Uterus (tissue), 2 donors: ENCODE measurements around the gene CCNO.

Source experiments
- POLR2A ChIP-seq, 2 donors: fragments of 450-650 bp; IDR thresholded peaks; one replicate each; pipeline ENCODE4 v1.6.1; 2016; ENCODE audit warnings: antibody characterized with exemption in 2 of 2, mild to moderate bottlenecking in 1 of 2, moderate library complexity in 1 of 2
- TF ChIP-seq, protein P1 (sequence below), 4 experiments: fragments of 200-600 bp in 2 of 4; fragments of 450-650 bp in 2 of 4; sonication (generic) in 2 of 4; IDR thresholded peaks; one replicate each; pipeline ENCODE4 v1.5.1; 2016 to 2019; ENCODE audit warnings: antibody characterized with exemption in 4 of 4, mild to moderate bottlenecking in 2 of 4, moderate library complexity in 1 of 4

DNA sequence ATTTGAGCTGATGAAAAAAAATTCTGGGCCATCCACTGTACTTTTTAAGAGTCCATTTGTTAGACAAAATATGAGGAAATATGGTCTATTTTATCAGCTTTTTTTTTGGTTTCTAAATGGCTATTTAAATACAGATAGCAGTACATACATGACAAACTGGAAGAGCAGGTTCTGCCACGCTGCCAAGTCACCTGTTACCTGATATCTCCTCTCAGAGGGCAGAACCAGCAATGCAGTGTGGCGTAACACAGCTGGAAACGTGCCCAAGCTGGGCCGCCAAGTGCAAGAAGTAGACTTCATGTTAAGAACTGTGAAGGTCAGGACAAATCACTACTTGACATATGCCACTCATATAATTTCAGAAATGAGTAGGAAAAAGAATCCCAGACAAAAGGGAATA, 14.4 kb downstream of the CCNO start:
- TF ChIP-seq, protein P1, sequence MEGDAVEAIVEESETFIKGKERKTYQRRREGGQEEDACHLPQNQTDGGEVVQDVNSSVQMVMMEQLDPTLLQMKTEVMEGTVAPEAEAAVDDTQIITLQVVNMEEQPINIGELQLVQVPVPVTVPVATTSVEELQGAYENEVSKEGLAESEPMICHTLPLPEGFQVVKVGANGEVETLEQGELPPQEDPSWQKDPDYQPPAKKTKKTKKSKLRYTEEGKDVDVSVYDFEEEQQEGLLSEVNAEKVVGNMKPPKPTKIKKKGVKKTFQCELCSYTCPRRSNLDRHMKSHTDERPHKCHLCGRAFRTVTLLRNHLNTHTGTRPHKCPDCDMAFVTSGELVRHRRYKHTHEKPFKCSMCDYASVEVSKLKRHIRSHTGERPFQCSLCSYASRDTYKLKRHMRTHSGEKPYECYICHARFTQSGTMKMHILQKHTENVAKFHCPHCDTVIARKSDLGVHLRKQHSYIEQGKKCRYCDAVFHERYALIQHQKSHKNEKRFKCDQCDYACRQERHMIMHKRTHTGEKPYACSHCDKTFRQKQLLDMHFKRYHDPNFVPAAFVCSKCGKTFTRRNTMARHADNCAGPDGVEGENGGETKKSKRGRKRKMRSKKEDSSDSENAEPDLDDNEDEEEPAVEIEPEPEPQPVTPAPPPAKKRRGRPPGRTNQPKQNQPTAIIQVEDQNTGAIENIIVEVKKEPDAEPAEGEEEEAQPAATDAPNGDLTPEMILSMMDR (IDR thresholded peaks at IDR 0.05): no peak
- no peak for TF ChIP-seq POLR2A (IDR thresholded peaks at IDR 0.05)
